Activated CD8-positive, alpha-beta memory T cell treated with anti-CD3 and anti-CD28 coated beads, Interleukin-2, amount 50 U/mL, for 24 hours (primary cell): ENCODE data around the gene NETO1.

Experiments used
- DNase-seq: peaks from one replicate; pipeline ENCODE4 v3.0.0-alpha.2; 2020; ENCODE audit errors: extremely low read depth

Gene NETO1

DNA sequence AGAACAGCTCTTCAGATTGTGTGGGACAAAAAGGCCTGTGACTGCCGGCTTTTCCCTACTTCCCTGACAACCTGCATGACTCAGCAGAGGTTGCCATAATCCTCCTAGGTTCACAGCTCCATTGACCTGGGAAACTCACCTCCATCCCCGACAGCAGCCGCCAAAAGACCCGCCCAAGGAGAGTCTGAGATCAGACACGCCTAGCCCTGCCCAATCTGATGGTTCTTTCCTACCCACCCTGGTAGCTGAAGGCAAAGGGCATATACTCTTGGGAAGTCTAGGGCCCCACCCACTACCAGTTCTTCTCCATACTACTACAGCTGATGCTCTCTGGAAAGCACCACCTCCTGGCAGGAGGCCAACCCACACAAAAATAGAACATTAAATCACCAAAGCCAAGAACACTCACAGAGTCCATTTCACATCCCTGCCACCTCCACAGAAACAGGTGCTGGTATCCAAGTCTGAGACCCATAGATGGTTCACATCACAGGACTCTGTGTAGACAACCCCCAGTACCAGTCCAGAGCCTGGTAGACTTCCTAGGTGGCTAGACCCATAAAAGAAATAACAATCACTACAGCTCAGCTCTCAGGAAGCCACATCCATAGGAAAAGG lies 140.6 kb downstream of the NETO1 start:
- DNase-seq, result no peak

DNA sequence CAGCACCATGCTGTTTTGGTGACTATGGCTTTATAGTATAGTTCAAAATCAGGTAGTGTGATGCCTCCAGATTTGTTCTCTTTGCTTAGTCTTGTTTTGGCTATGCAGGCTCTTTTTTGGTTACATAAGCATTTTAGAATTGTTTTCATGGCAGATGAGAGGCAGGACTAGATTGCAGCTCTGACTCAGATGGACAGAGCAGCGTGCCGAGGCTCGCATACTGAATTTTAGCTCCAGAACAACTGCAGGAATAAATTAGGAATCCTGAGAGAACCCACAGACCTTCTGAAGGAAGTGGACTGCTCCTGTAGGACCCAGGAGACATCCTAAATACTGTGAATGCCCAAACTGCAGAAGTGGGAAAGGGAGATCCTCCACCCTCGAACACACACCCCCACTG lies 141.6 kb downstream of the NETO1 start:
- DNase-seq, result no peak

DNA sequence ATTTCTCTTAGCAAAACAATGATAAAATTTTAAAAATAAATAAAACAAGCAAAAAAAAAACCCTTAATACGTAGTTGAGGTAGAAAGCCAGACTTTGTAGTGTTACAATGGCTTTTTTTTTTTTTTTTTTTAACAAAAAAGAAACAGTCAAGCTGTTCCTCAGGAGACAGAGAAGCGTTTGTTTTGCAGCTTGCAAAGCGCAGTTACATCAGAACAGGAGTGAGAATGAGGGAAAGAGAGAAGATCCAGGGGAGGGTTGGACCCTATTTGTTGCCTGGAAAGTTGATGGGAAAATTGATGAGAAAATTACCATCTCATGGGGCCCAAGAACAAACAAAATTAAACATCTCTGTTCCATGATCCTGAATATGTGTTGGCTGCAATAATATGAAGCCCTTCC lies 146.5 kb downstream of the NETO1 start:
- DNase-seq, result no peak

DNA sequence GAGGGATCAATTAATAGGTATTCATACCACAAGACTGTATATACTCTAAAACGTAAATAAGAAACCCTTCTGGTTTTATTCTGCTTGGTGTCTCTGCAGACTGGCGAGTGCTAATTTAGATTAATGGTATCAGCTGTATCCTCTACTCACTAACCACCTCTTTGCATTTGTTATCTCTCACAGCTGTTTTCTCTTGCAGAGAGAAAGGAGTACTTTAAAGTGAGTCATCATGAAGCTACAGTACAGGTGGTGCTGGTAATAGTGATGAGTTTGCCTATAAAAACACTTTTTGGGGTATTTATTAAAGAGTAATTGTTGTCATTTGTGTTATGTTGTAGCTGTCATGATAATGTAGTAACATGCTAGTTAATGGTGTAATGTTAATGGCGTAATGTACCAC lies 147.7 kb downstream of the NETO1 start:
- no peak for DNase-seq

DNA sequence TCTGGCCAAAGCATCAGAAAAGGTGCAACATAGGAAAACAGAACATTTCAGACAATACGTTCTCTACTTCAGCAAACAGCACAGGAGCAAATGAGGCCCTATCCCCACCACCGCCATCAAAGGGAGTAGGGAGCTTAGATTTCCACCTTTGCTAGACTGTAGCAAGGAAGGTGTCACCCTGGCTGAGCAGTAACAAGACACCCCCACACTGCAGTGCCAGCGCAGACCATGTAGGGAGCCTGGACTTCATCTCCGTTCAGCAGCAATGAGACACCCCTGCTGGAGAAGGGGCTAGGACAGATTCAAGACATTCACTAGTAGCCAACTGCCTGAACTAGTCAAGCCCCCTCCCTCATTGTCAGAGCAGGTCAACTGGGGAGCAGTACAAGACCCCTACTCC lies 163.6 kb downstream of the NETO1 start:
- no peak for DNase-seq

DNA sequence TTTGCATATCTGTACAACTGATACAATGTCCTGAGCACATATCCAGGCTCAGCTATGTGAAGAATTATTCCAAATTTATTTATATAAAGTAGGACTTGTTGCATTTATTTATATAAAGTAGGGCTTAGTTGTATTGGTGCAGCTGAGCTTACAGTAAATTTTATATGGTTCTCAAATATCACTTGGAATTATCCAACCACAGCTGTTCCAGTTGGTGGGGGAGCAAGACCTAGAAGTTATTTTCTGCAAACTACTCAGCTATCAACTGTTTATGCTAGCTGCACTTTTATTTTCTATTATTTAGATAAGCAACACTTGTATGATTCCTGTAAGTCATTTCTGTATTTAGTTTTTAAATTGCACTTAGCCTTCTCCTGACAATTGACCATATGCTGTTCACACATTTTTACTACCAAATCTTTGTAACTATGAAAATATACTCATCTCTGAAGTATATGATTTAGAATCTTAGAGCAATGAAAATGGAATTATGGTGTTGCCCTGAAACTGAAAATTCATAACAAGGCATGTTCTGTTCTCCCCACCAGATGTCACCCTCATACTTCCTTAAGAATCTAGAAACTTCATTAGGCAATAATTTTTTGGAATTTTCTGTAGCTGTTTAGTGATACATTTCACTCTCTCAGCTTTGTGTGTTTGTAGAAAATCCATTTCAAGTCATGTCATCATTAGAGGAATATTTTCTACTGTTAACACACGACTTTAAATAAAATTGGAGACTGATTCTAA lies 166.7 kb downstream of the NETO1 start:
- DNase-seq, result no peak

DNA sequence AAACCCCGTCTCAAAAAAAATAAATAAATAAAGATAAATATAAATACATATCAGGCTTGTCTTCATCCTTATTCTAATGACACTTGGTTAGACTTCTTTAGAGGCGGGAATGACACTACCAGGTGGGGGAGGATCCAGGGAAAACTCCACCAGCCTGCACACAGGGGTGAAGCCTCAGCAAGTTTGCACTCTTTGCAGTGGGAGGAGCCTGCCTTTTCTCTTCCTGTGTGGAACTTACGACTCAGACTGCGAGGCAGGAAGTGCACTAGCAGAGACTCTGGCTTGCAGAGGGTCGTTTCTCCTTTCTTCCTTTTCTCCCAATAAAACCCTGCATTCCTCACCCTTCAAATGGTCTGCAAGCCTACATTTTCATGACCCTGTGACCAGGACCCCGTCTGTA lies 170.1 kb downstream of the NETO1 start:
- DNase-seq, result no peak

DNA sequence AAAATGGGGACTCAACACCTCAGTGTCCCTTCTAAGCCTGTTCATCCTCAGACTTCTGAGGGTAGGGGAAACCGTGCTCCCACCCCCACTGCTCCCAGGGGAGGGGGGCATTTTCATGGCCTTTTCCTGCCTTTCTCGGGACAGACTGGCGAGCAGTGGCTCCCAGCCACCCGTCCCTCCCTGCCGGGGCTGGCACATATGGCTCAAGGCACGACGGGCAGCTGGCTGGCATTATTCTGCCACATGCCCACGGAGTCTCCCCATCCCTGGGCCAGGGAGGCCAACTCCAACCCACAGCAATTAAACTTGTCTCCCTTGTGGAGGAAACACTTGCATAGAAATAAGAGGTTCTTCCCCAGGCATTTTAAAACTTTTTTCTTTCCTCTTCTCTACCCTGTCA lies 175.2 kb downstream of the NETO1 start:
- DNase-seq, result no peak
